Measurements from ENCODE around the gene PAFAH1B1. TPM values are rescaled to one million over a fixed set of nuclear protein-coding genes. Genes with fewer than 3 reads are reported as not detected.
"Not testable (repeated sequence)": the region's sequence is repeated elsewhere in the genome, so short reads cannot be mapped to it uniquely, and the experiment has no call there.

PAFAH1B1 gene
- total RNA-seq, 2 experiments from 2014 or later, result 165 to 169 TPM

- H3K27ac Mint-ChIP-seq, result no peak overlapping the region
- ChIA-PET CTCF (no interaction called here), POLR2A (no interaction called here)
- no peaks in the 10 kb centered on the region for H3K27me3 Mint-ChIP-seq
- DNase-seq, result no peak
- H3K9me3 Mint-ChIP-seq, result no peaks in the 10 kb centered on the region
- H3K4me3 Mint-ChIP-seq, result no peak overlapping the region
- H3K4me1 Mint-ChIP-seq, result peaks cover 39% of the 10 kb centered on the region
- peaks cover 11% of the 10 kb centered on the region for H3K36me3 Mint-ChIP-seq (ENCODE audit: low read depth)
Measured at GRCh38 chr17:2608350-2608913, 15.0 kb downstream of the PAFAH1B1 start.

GRCh38 chr17:2609091-2609490 lies 15.6 kb downstream of the PAFAH1B1 start:
- no peak overlapping the region for H3K27ac Mint-ChIP-seq
- H3K36me3 Mint-ChIP-seq (ENCODE audit: low read depth), result peaks cover 11% of the 10 kb centered on the region
- no peak for DNase-seq
- no peaks in the 10 kb centered on the region for H3K27me3 Mint-ChIP-seq
- CTCF ChIA-PET, result interaction anchor here (0.6 to 0.7 kb wide), 2 partner anchors 12 to 91 kb away, joined by 3 to 6 read pairs; no protein-coding TSS in a partner anchor
- no peak overlapping the region for H3K4me3 Mint-ChIP-seq
- POLR2A ChIA-PET, result no interaction called here
- H3K9me3 Mint-ChIP-seq, result no peaks in the 10 kb centered on the region
- peaks cover 39% of the 10 kb centered on the region for H3K4me1 Mint-ChIP-seq

- H3K27me3 Mint-ChIP-seq, result no peaks in the 10 kb centered on the region
- no peak overlapping the region for H3K4me3 Mint-ChIP-seq
- POLR2A ChIA-PET, result interaction anchor here (0.6 kb wide), 1 partner anchor 18 kb away, joined by 3 read pairs; no protein-coding TSS in a partner anchor
- H3K27ac Mint-ChIP-seq, result no peak overlapping the region
- peaks cover 5% of the 10 kb centered on the region for H3K36me3 Mint-ChIP-seq (ENCODE audit: low read depth)
- no peaks in the 10 kb centered on the region for H3K9me3 Mint-ChIP-seq
- CTCF ChIA-PET, result interaction anchor here (1.0 kb wide), 1 partner anchor 9 kb away, joined by 3 read pairs; no protein-coding TSS in a partner anchor
- peaks cover 27% of the 10 kb centered on the region for H3K4me1 Mint-ChIP-seq
- DNase-seq, result no peak
Measured at GRCh38 chr17:2610195-2611175, 17.0 kb downstream of the PAFAH1B1 start.

GRCh38 chr17:2611627-2612026 lies 18.2 kb downstream of the PAFAH1B1 start:
- DNase-seq, result no peak
- peaks cover 7% of the 10 kb centered on the region for H3K36me3 Mint-ChIP-seq (ENCODE audit: low read depth)
- CTCF ChIA-PET, result interaction anchor here (0.7 kb wide), 1 partner anchor 19 kb away, joined by 3 read pairs; no protein-coding TSS in a partner anchor
- peaks cover 30% of the 10 kb centered on the region for H3K4me1 Mint-ChIP-seq
- no peak overlapping the region for H3K4me3 Mint-ChIP-seq
- no peak overlapping the region for H3K27ac Mint-ChIP-seq
- no peaks in the 10 kb centered on the region for H3K9me3 Mint-ChIP-seq
- POLR2A ChIA-PET, result no interaction called here
- no peaks in the 10 kb centered on the region for H3K27me3 Mint-ChIP-seq

- H3K9me3 Mint-ChIP-seq, result no peaks in the 10 kb centered on the region
- CTCF ChIA-PET, result interaction anchor here (0.8 kb wide), 1 partner anchor 13 kb away, joined by 3 read pairs; no protein-coding TSS in a partner anchor
- POLR2A ChIA-PET, result no interaction called here
- peaks cover 15% of the 10 kb centered on the region for H3K36me3 Mint-ChIP-seq (ENCODE audit: low read depth)
- H3K27me3 Mint-ChIP-seq, result no peaks in the 10 kb centered on the region
- H3K4me3 Mint-ChIP-seq, result no peak overlapping the region
- no peak for DNase-seq
- no peak overlapping the region for H3K27ac Mint-ChIP-seq
- peaks cover 29% of the 10 kb centered on the region for H3K4me1 Mint-ChIP-seq
Measured at GRCh38 chr17:2612630-2613029, 19.2 kb downstream of the PAFAH1B1 start.

GRCh38 chr17:2613089-2613808 lies 19.8 kb downstream of the PAFAH1B1 start:
- CTCF ChIA-PET, result no interaction called here
- POLR2A ChIA-PET, result no interaction called here

GRCh38 chr17:2615882-2616281 lies 22.4 kb downstream of the PAFAH1B1 start:
- CTCF ChIA-PET, result no interaction called here
- no peak overlapping the region for H3K4me3 Mint-ChIP-seq
- DNase-seq, result no peak
- no peaks in the 10 kb centered on the region for H3K9me3 Mint-ChIP-seq
- no peaks in the 10 kb centered on the region for H3K27me3 Mint-ChIP-seq
- POLR2A ChIA-PET, result no interaction called here
- H3K27ac Mint-ChIP-seq, result no peak overlapping the region
- peaks cover 17% of the 10 kb centered on the region for H3K4me1 Mint-ChIP-seq
- peaks cover 24% of the 10 kb centered on the region for H3K36me3 Mint-ChIP-seq (ENCODE audit: low read depth)

More at GRCh38 chr17:2613089-2613808, 19.8 kb downstream of the PAFAH1B1 start:
- Mint-ChIP-seq H3K9me3 (no peaks in the 10 kb centered on the region), H3K4me3 (no peak overlapping the region), H3K36me3 (ENCODE audit: low read depth) (peaks cover 21% of the 10 kb centered on the region), H3K4me1 (peaks cover 27% of the 10 kb centered on the region), H3K27ac (no peak overlapping the region), H3K27me3 (no peaks in the 10 kb centered on the region)
- no peak for DNase-seq

GRCh38 chr17:2621241-2621640 lies 27.8 kb downstream of the PAFAH1B1 start:
- Mint-ChIP-seq H3K27ac (no peak overlapping the region), H3K9me3 (peaks cover 11% of the 10 kb centered on the region), H3K27me3 (no peaks in the 10 kb centered on the region), H3K4me3 (no peak overlapping the region), H3K4me1 (peaks cover 20% of the 10 kb centered on the region), H3K36me3 (ENCODE audit: low read depth) (peaks cover 55% of the 10 kb centered on the region)
- POLR2A ChIA-PET, result no interaction called here
- CTCF ChIA-PET, result no interaction called here
- DNase-seq, result no peak

GRCh38 chr17:2621951-2622405 lies 28.5 kb downstream of the PAFAH1B1 start:
- CTCF ChIA-PET, H3K27ac Mint-ChIP-seq, H3K4me3 Mint-ChIP-seq, H3K27me3 Mint-ChIP-seq, POLR2A ChIA-PET, DNase-seq: not testable (repeated sequence)
- Mint-ChIP-seq H3K36me3 (ENCODE audit: low read depth) (peaks cover 56% of the 10 kb centered on the region), H3K9me3 (peaks cover 13% of the 10 kb centered on the region), H3K4me1 (peaks cover 21% of the 10 kb centered on the region)

GRCh38 chr17:2622721-2623301 lies 29.4 kb downstream of the PAFAH1B1 start:
- peaks cover 56% of the 10 kb centered on the region for H3K36me3 Mint-ChIP-seq (ENCODE audit: low read depth)
- H3K27ac Mint-ChIP-seq, POLR2A ChIA-PET, DNase-seq, H3K4me3 Mint-ChIP-seq, H3K27me3 Mint-ChIP-seq: not testable (repeated sequence)
- H3K4me1 Mint-ChIP-seq, result peaks cover 27% of the 10 kb centered on the region
- H3K9me3 Mint-ChIP-seq, result peaks cover 14% of the 10 kb centered on the region
- CTCF ChIA-PET, result interaction anchor here (0.6 kb wide), 1 partner anchor 1856 kb away, joined by 6 read pairs; no protein-coding TSS in a partner anchor

- no peak overlapping the region for H3K27ac Mint-ChIP-seq
- H3K36me3 Mint-ChIP-seq (ENCODE audit: low read depth), result peaks cover 63% of the 10 kb centered on the region
- CTCF ChIA-PET, result interaction anchor here (0.9 kb wide), 1 partner anchor 14 kb away, joined by 3 read pairs; no protein-coding TSS in a partner anchor
Measured at GRCh38 chr17:2624292-2624731, 30.9 kb downstream of the PAFAH1B1 start.

GRCh38 chr17:2626626-2627219 lies 33.3 kb downstream of the PAFAH1B1 start:
- H3K4me3 Mint-ChIP-seq, DNase-seq, H3K27ac Mint-ChIP-seq, POLR2A ChIA-PET, H3K27me3 Mint-ChIP-seq: not testable (repeated sequence)
- Mint-ChIP-seq H3K36me3 (ENCODE audit: low read depth) (peaks cover 68% of the 10 kb centered on the region), H3K4me1 (peaks cover 58% of the 10 kb centered on the region), H3K9me3 (peaks cover 15% of the 10 kb centered on the region)
- CTCF ChIA-PET, result interaction anchor here (0.7 kb wide), 1 partner anchor 900 kb away, joined by 3 read pairs; no protein-coding TSS in a partner anchor

More at GRCh38 chr17:2624292-2624731, 30.9 kb downstream of the PAFAH1B1 start:
- no peak overlapping the region for H3K4me3 Mint-ChIP-seq
- DNase-seq, result no peak
- H3K4me1 Mint-ChIP-seq, result peaks cover 42% of the 10 kb centered on the region
- POLR2A ChIA-PET, result no interaction called here
- H3K9me3 Mint-ChIP-seq, result peaks cover 17% of the 10 kb centered on the region
- no peaks in the 10 kb centered on the region for H3K27me3 Mint-ChIP-seq
